Osteoblast (primary cell): ENCODE measurements around the gene OR2V2. TPM values are rescaled to one million over a fixed set of nuclear protein-coding genes. Genes with fewer than 3 reads are reported as not detected.

ENCODE experiments used
- DNase-seq: peaks from one replicate; pipeline ENCODE4 v3.0.0; 2011; ENCODE audit warnings: low spot score, mixed read lengths; ENCODE audit not compliant: insufficient read length; ENCODE audit errors: missing footprints
- H2AFZ ChIP-seq: 2 replicates; pipeline ENCODE4 v1.6.0; 2011; ENCODE audit warnings: mild to moderate bottlenecking, low read length
- H3K27ac ChIP-seq: 2 replicates; pipeline ENCODE4 v1.5.1; 2011; ENCODE audit warnings: mild to moderate bottlenecking, low read depth, low read length, moderate library complexity
- H3K27me3 ChIP-seq: 2 replicates; pipeline ENCODE4 v1.6.0; 2012; ENCODE audit warnings: mild to moderate bottlenecking, control low read depth, inconsistent platforms, low read length, moderate library complexity; ENCODE audit not compliant: insufficient read depth
- H3K36me3 ChIP-seq: 2 replicates; pipeline ENCODE4 v1.5.1; 2011; ENCODE audit warnings: mild to moderate bottlenecking, low read length, control low read depth, moderate library complexity; ENCODE audit not compliant: insufficient read depth
- H3K4me1 ChIP-seq: 2 replicates; pipeline ENCODE4 v1.5.1; 2011; ENCODE audit warnings: mild to moderate bottlenecking, low read length, control low read depth, moderate library complexity; ENCODE audit not compliant: insufficient read depth
- H3K4me2 ChIP-seq: 2 replicates; pipeline ENCODE4 v1.6.0; 2011; ENCODE audit warnings: mild to moderate bottlenecking, low read length; ENCODE audit not compliant: insufficient read depth
- H3K4me3 ChIP-seq: fragments of 200-600 bp; sonication (generic); 3 replicates; pipeline ENCODE4 v1.5.1; 2012; ENCODE audit warnings: mild to moderate bottlenecking, low read length, inconsistent platforms; ENCODE audit not compliant: insufficient read depth
- H3K79me2 ChIP-seq: 2 replicates; pipeline ENCODE4 v1.6.0; 2012; ENCODE audit warnings: mild to moderate bottlenecking, low read length, control low read depth, inconsistent platforms; ENCODE audit not compliant: insufficient read depth
- H3K9me3 ChIP-seq: 2 replicates; pipeline ENCODE4 v1.5.1; 2011; ENCODE audit warnings: low read depth, low read length, control low read depth
- H4K20me1 ChIP-seq: 2 replicates; pipeline ENCODE4 v1.6.0; 2012; ENCODE audit warnings: mild to moderate bottlenecking, low read length, control low read depth; ENCODE audit not compliant: insufficient read depth
- CTCF ChIP-seq: IDR thresholded peaks from 2 replicates; pipeline ENCODE4 v1.5.1; 2011; ENCODE audit warnings: mild to moderate bottlenecking, low read depth, low read length, moderate library complexity; ENCODE audit errors: extremely low read depth
- total RNA-seq: library from RNA; depleted of rRNA; stranded (reverse); fragments of >200 nt; gene quantifications from 2 replicates; pipeline ENCODE4 v1.2.3, GENCODE V29; 2012

Gene OR2V2
- total RNA-seq, 1 donor: not detected

GRCh38 chr5:181134259-181134658 is 13.1 kb upstream of the OR2V2 start:
- no peaks in the 10 kb centered on the region for H3K4me1 ChIP-seq
- H3K27ac ChIP-seq: no peak overlapping the region
- no peaks in the 10 kb centered on the region for H3K9me3 ChIP-seq
- TF ChIP-seq CTCF: no peak
- no peaks in the 10 kb centered on the region for H3K36me3 ChIP-seq
- no peak overlapping the region for H2AFZ ChIP-seq
- H3K4me2 ChIP-seq: no peak overlapping the region
- no peaks in the 10 kb centered on the region for H4K20me1 ChIP-seq
- H3K4me3 ChIP-seq: no peak overlapping the region
- no peaks in the 10 kb centered on the region for H3K79me2 ChIP-seq
- no peak for DNase-seq
- peaks cover 6% of the 10 kb centered on the region for H3K27me3 ChIP-seq

GRCh38 chr5:181136361-181136955 is 10.9 kb upstream of the OR2V2 start:
- Histone ChIP-seq H3K9me3 (no peaks in the 10 kb centered on the region), H3K36me3 (no peaks in the 10 kb centered on the region), H3K4me2 (no peak overlapping the region), H3K4me3 (no peak overlapping the region), H3K27me3 (no peaks in the 10 kb centered on the region), H3K4me1 (no peaks in the 10 kb centered on the region), H4K20me1 (no peaks in the 10 kb centered on the region), H3K79me2 (no peaks in the 10 kb centered on the region), H2AFZ (no peak overlapping the region), H3K27ac (no peak overlapping the region)
- TF ChIP-seq CTCF: no peak
- DNase-seq: no peak

DNA sequence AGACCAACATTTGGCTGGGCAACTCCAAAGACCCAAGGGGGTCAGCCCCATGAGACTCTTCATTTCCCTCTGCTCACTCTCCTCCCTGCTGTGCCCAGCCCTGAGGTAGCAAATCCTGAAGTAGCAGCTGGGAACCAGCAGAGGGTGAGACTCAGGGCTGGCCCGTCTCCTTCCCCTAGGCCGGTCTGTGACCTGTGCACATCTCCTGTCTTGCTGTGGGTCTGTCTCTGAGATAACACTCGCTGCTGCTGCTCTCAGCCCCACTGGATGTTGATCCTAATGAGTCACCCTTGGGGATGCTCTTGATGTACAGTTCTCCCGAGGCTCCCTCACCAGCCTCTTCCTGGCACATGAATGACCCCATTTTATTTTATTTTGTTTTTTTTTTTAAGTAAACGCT is 9.1 kb upstream of the OR2V2 start:
- no peaks in the 10 kb centered on the region for H3K36me3 ChIP-seq
- no peak overlapping the region for H3K4me2 ChIP-seq
- no peak overlapping the region for H3K4me3 ChIP-seq
- no peak overlapping the region for H2AFZ ChIP-seq
- H3K27ac ChIP-seq: no peak overlapping the region
- H3K79me2 ChIP-seq: no peaks in the 10 kb centered on the region
- peaks cover 2% of the 10 kb centered on the region for H3K27me3 ChIP-seq
- TF ChIP-seq CTCF: no peak
- no peaks in the 10 kb centered on the region for H3K9me3 ChIP-seq
- no peak for DNase-seq
- H4K20me1 ChIP-seq: no peaks in the 10 kb centered on the region
- H3K4me1 ChIP-seq: no peaks in the 10 kb centered on the region

GRCh38 chr5:181140766-181141165 is 6.6 kb upstream of the OR2V2 start:
- no peak overlapping the region for H3K4me3 ChIP-seq
- H3K36me3 ChIP-seq: no peaks in the 10 kb centered on the region
- no peaks in the 10 kb centered on the region for H3K4me1 ChIP-seq
- no peaks in the 10 kb centered on the region for H4K20me1 ChIP-seq
- no peak overlapping the region for H3K4me2 ChIP-seq
- H3K79me2 ChIP-seq: no peaks in the 10 kb centered on the region
- H2AFZ ChIP-seq: no peak overlapping the region
- H3K27ac ChIP-seq: no peak overlapping the region
- H3K27me3 ChIP-seq: peaks cover 4% of the 10 kb centered on the region
- H3K9me3 ChIP-seq: no peaks in the 10 kb centered on the region
- no peak for DNase-seq
- TF ChIP-seq CTCF: no peak
